OCI-LY7 (cell line): ENCODE data around the gene PCSK7.
"Not testable (repeated sequence)": the region's sequence is repeated elsewhere in the genome, so short reads cannot be mapped to it uniquely, and the experiment has no call there.

Source experiments
- CTCF ChIP-seq: fragments of 200-600 bp; sonication (generic); conservative IDR thresholded peaks from 2 replicates; pipeline ENCODE4 v1.5.1; 2014; ENCODE audit warnings: mild to moderate bottlenecking, antibody characterized with exemption, low read length, moderate library complexity, mixed read lengths
- EZH2phosphoT487 ChIP-seq: fragments of 200-600 bp; sonication (generic); IDR thresholded peaks from 2 replicates; pipeline ENCODE4 v1.6.1; 2018; ENCODE audit warnings: low read depth, borderline replicate concordance, mild to moderate bottlenecking, mixed run types, antibody characterized with exemption, low read length, moderate library complexity, mixed read lengths

GRCh38 chr11:117264624-117265323, 32.9 kb upstream of the PCSK7 start:
- not testable (repeated sequence) for TF ChIP-seq CTCF, EZH2phosphoT487
